Neural progenitor cell (in vitro differentiated cells): Measurements from ENCODE around the gene TBXA2R. TPM values are rescaled to one million over a fixed set of nuclear protein-coding genes. Genes with fewer than 3 reads are reported as not detected.

Source experiments
- DNase-seq: peaks from one replicate; pipeline ENCODE4 v3.0.0-alpha.2; 2016; ENCODE audit warnings: low spot score
- H2AFZ ChIP-seq: fragments of 200-600 bp; sonication (generic); replicated peaks from 2 replicates; pipeline ENCODE4 v1.6.1; 2016; ENCODE audit warnings: antibody characterized with exemption
- H3F3A ChIP-seq: fragments of 200-600 bp; sonication (generic); 2 replicates; pipeline ENCODE4 v1.6.1; 2016; ENCODE audit warnings: antibody characterized with exemption, low read depth
- H3K27ac ChIP-seq: fragments of 200-600 bp; sonication (generic); 2 replicates; pipeline ENCODE4 v1.5.1; 2016; ENCODE audit warnings: mild to moderate bottlenecking
- H3K27me3 ChIP-seq: fragments of 200-600 bp; sonication (generic); 2 replicates; pipeline ENCODE4 v1.6.1; 2016; ENCODE audit warnings: mild to moderate bottlenecking, moderate library complexity
- H3K36me3 ChIP-seq: fragments of 200-600 bp; sonication (generic); 2 replicates; pipeline ENCODE4 v1.5.1; 2016
- H3K4me1 ChIP-seq: fragments of 200-600 bp; sonication (generic); 2 replicates; pipeline ENCODE4 v1.6.1; 2016; ENCODE audit warnings: mixed run types
- H3K4me2 ChIP-seq: fragments of 200-600 bp; sonication (generic); 2 replicates; pipeline ENCODE4 v1.6.1; 2016
- H3K4me3 ChIP-seq: fragments of 200-600 bp; sonication (generic); 2 replicates; pipeline ENCODE4 v1.5.1; 2016
- H3K79me2 ChIP-seq: fragments of 200-600 bp; sonication (generic); 2 replicates; pipeline ENCODE4 v1.6.1; 2016; ENCODE audit warnings: low read depth
- H3K9ac ChIP-seq: fragments of 200-600 bp; sonication (generic); 2 replicates; pipeline ENCODE4 v1.6.1; 2016
- H3K9me3 ChIP-seq: fragments of 200-600 bp; sonication (generic); 2 replicates; pipeline ENCODE4 v1.5.1; 2016; ENCODE audit warnings: low read depth
- H4K20me1 ChIP-seq: fragments of 200-600 bp; sonication (generic); 2 replicates; pipeline ENCODE4 v1.6.1; 2016; ENCODE audit warnings: low read depth
- H3K27ac Mint-ChIP-seq: 3 replicates; pipeline ENCODE4 v1.8.0; 2021; ENCODE audit warnings: mixed read lengths
- H3K27me3 Mint-ChIP-seq: 2 replicates; pipeline ENCODE4 v1.8.0; 2022; ENCODE audit warnings: low read depth, mild to moderate bottlenecking, inconsistent platforms, moderate library complexity, mixed read lengths; ENCODE audit not compliant: insufficient read depth
- H3K36me3 Mint-ChIP-seq: 3 replicates; pipeline ENCODE4 v1.8.0; 2021; ENCODE audit warnings: mixed read lengths
- H3K4me1 Mint-ChIP-seq: 3 replicates; pipeline ENCODE4 v1.8.0; 2021; ENCODE audit warnings: mixed read lengths
- H3K4me3 Mint-ChIP-seq: 3 replicates; pipeline ENCODE4 v1.8.0; 2021; ENCODE audit warnings: mild to moderate bottlenecking, moderate library complexity, mixed read lengths
- H3K9me3 Mint-ChIP-seq: 3 replicates; pipeline ENCODE4 v1.8.0; 2020; ENCODE audit warnings: mixed read lengths
- CTCF ChIP-seq: fragments of 200-600 bp; sonication (generic); IDR thresholded peaks from 2 replicates; pipeline ENCODE4 v1.5.1; 2017; ENCODE audit warnings: antibody characterized with exemption, mild to moderate bottlenecking
- EZH2 ChIP-seq: fragments of 200-600 bp; sonication (generic); IDR thresholded peaks from 2 replicates; pipeline ENCODE4 v1.6.1; 2017; ENCODE audit warnings: antibody characterized with exemption, mild to moderate bottlenecking, moderate library complexity
- EZH2phosphoT487 ChIP-seq: fragments of 200-600 bp; sonication (generic); IDR thresholded peaks from 2 replicates; pipeline ENCODE4 v1.6.1; 2017; ENCODE audit warnings: antibody characterized with exemption
- total RNA-seq: library from RNA; depleted of rRNA; stranded (reverse); fragments of >200 nt; gene quantifications from 2 replicates; pipeline ENCODE4 v1.2.3, GENCODE V29; 2015; ENCODE audit warnings: low replicate concordance

The TBXA2R gene
- total RNA-seq, 1 donor from 2014 or later = not detected

- no peak for TF ChIP-seq CTCF
- H3K9me3 ChIP-seq = no peaks in the 10 kb centered on the region
- H3K4me2 ChIP-seq = no peak overlapping the region
- peaks cover 2% of the 10 kb centered on the region for H3K27me3 Mint-ChIP-seq
- no peak overlapping the region for H3K27ac Mint-ChIP-seq
- no peak overlapping the region for H3K4me3 ChIP-seq
- H2AFZ ChIP-seq = no peak overlapping the region
- H3K9ac ChIP-seq = no peak overlapping the region
- no peaks in the 10 kb centered on the region for H3K79me2 ChIP-seq
- peaks cover 9% of the 10 kb centered on the region for H4K20me1 ChIP-seq
- H3K4me1 ChIP-seq = no peaks in the 10 kb centered on the region
- no peak overlapping the region for H3K27ac ChIP-seq
- H3F3A ChIP-seq = no peaks in the 10 kb centered on the region
- DNase-seq = no peak
- no peaks in the 10 kb centered on the region for H3K4me1 Mint-ChIP-seq
- H3K27me3 ChIP-seq = no peaks in the 10 kb centered on the region
- peaks cover 4% of the 10 kb centered on the region for H3K36me3 Mint-ChIP-seq
- H3K9me3 Mint-ChIP-seq = no peaks in the 10 kb centered on the region
- no peaks in the 10 kb centered on the region for H3K36me3 ChIP-seq
- no peak overlapping the region for H3K4me3 Mint-ChIP-seq
Observed at GRCh38 chr19:3644351-3645066, 37.8 kb upstream of the TBXA2R start.

GRCh38 chr19:3643674-3644313, 37.1 kb upstream of the TBXA2R start:
- Mint-ChIP-seq H3K4me3 (no peak overlapping the region), H3K4me1 (no peaks in the 10 kb centered on the region), H3K36me3 (peaks cover 5% of the 10 kb centered on the region), H3K9me3 (no peaks in the 10 kb centered on the region), H3K27ac (no peak overlapping the region), H3K27me3 (peaks cover 2% of the 10 kb centered on the region)
- no peak for TF ChIP-seq EZH2phosphoT487
- TF ChIP-seq EZH2 = no peak
- Histone ChIP-seq H3K4me3 (no peak overlapping the region), H3F3A (no peaks in the 10 kb centered on the region), H3K27me3 (no peaks in the 10 kb centered on the region), H3K4me1 (no peaks in the 10 kb centered on the region), H3K9ac (no peak overlapping the region), H3K9me3 (no peaks in the 10 kb centered on the region), H2AFZ (no peak overlapping the region), H4K20me1 (peaks cover 9% of the 10 kb centered on the region), H3K79me2 (no peaks in the 10 kb centered on the region), H3K27ac (no peak overlapping the region), H3K36me3 (no peaks in the 10 kb centered on the region), H3K4me2 (no peak overlapping the region)
- DNase-seq = no peak

GRCh38 chr19:3642987-3643673, 36.5 kb upstream of the TBXA2R start:
- H3K27ac Mint-ChIP-seq = no peak overlapping the region
- H3K4me3 Mint-ChIP-seq = no peak overlapping the region
- H3K36me3 ChIP-seq = no peaks in the 10 kb centered on the region
- H3K79me2 ChIP-seq = no peaks in the 10 kb centered on the region
- no peak overlapping the region for H3K4me3 ChIP-seq
- H3F3A ChIP-seq = no peaks in the 10 kb centered on the region
- no peaks in the 10 kb centered on the region for H3K27me3 ChIP-seq
- H3K36me3 Mint-ChIP-seq = peaks cover 8% of the 10 kb centered on the region
- H3K4me2 ChIP-seq = no peak overlapping the region
- no peaks in the 10 kb centered on the region for H3K9me3 Mint-ChIP-seq
- DNase-seq = peak; percentile 38
- TF ChIP-seq CTCF = no peak
- TF ChIP-seq EZH2phosphoT487 = no peak
- TF ChIP-seq EZH2 = no peak
- H4K20me1 ChIP-seq = peaks cover 9% of the 10 kb centered on the region
- no peak overlapping the region for H2AFZ ChIP-seq
- no peaks in the 10 kb centered on the region for H3K4me1 Mint-ChIP-seq
- H3K4me1 ChIP-seq = no peaks in the 10 kb centered on the region
- no peak overlapping the region for H3K9ac ChIP-seq
- H3K27ac ChIP-seq = no peak overlapping the region
- peaks cover 2% of the 10 kb centered on the region for H3K27me3 Mint-ChIP-seq
- H3K9me3 ChIP-seq = no peaks in the 10 kb centered on the region
